WTC11 (cell line): ENCODE measurements around the gene YIPF2. TPM values are rescaled to one million over a fixed set of nuclear protein-coding genes. Genes with fewer than 3 reads are reported as not detected.
"Not testable (repeated sequence)": the region's sequence is repeated elsewhere in the genome, so short reads cannot be mapped to it uniquely, and the experiment has no call there.

ENCODE experiments used
- ATAC-seq: fragments of 200-7000 bp; cut with Tn5 transposase; 2 replicates; pipeline ENCODE4 v1.10.0; 2021; ENCODE audit warnings: mild to moderate bottlenecking, moderate library complexity
- CTCF ChIA-PET: fragments of 300-600 bp; sonication (Branson Sonifier 250); formaldehyde crosslinking; loops from one replicate; lab custom pipeline; 2021; ENCODE audit warnings: antibody characterized with exemption; lab: Charles Lee
- POLR2A ChIA-PET: fragments of 350-600 bp; sonication (Branson Sonifier 250); formaldehyde crosslinking; loops from one replicate; lab custom pipeline; 2021; ENCODE audit warnings: antibody characterized with exemption; lab: Charles Lee
- DNase-seq: peaks from one replicate; pipeline ENCODE4 v3.0.0; 2021; ENCODE audit warnings: low spot score
- H3K27ac Mint-ChIP-seq: 2 replicates; pipeline ENCODE4 v1.8.0; 2021; ENCODE audit warnings: mixed read lengths
- H3K27me3 Mint-ChIP-seq: 2 replicates; pipeline ENCODE4 v1.8.0; 2021; ENCODE audit warnings: low read depth, mild to moderate bottlenecking, moderate library complexity, mixed read lengths
- H3K36me3 Mint-ChIP-seq: 2 replicates; pipeline ENCODE4 v1.8.0; 2021; ENCODE audit warnings: mixed read lengths
- H3K4me1 Mint-ChIP-seq: 2 replicates; pipeline ENCODE4 v1.8.0; 2022; ENCODE audit warnings: mixed read lengths
- H3K4me3 Mint-ChIP-seq: 2 replicates; pipeline ENCODE4 v1.8.0; 2021; ENCODE audit warnings: mild to moderate bottlenecking, moderate library complexity, mixed read lengths
- H3K9me3 Mint-ChIP-seq: 2 replicates; pipeline ENCODE4 v1.8.0; 2021; ENCODE audit warnings: mixed read lengths
- AFF4 ChIP-seq: sonication (generic); formaldehyde crosslinking; IDR thresholded peaks from 2 replicates; pipeline ENCODE4 v1.8.1; 2023; ENCODE audit warnings: mild to moderate bottlenecking, missing genetic modification reagents, borderline replicate concordance
- AR ChIP-seq: fragments of 250-450 bp; sonication (Bioruptor Pico); IDR thresholded peaks from 2 replicates; pipeline ENCODE4 v1.9.0; 2021; ENCODE audit warnings: mild to moderate bottlenecking
- CDX4 ChIP-seq: fragments of 250-450 bp; sonication (Bioruptor Pico); IDR thresholded peaks from 2 replicates; pipeline ENCODE4 v1.9.0; 2021; ENCODE audit warnings: moderate library complexity, mild to moderate bottlenecking, inconsistent platforms, borderline replicate concordance
- FOXP1 ChIP-seq: sonication (generic); formaldehyde crosslinking; IDR thresholded peaks from 2 replicates; pipeline ENCODE4 v1.8.0; 2022; ENCODE audit warnings: missing genetic modification reagents, mild to moderate bottlenecking, moderate library complexity, borderline replicate concordance
- IRF2 ChIP-seq: sonication (generic); formaldehyde crosslinking; IDR thresholded peaks from 2 replicates; pipeline ENCODE4 v1.8.0; 2022; ENCODE audit warnings: low read depth, missing genetic modification reagents, borderline replicate concordance
- MLX ChIP-seq: sonication (generic); formaldehyde crosslinking; IDR thresholded peaks from 2 replicates; pipeline ENCODE4 v1.8.1; 2023; ENCODE audit warnings: mild to moderate bottlenecking, missing genetic modification reagents, moderate library complexity
- NFYB ChIP-seq: sonication (generic); formaldehyde crosslinking; conservative IDR thresholded peaks from 2 replicates; pipeline ENCODE4 v1.8.0; 2022; ENCODE audit warnings: low read depth, missing genetic modification reagents
- TCF7 ChIP-seq: sonication (generic); formaldehyde crosslinking; IDR thresholded peaks from 2 replicates; pipeline ENCODE4 v1.8.0; 2022; ENCODE audit warnings: mild to moderate bottlenecking, low read depth, missing genetic modification reagents, moderate library complexity
- USF2 ChIP-seq: sonication (generic); formaldehyde crosslinking; IDR thresholded peaks from 2 replicates; pipeline ENCODE4 v1.8.1; 2023; ENCODE audit warnings: mild to moderate bottlenecking, missing genetic modification reagents, moderate library complexity
- ZNF416 ChIP-seq: fragments of 250-450 bp; sonication (Bioruptor Pico); IDR thresholded peaks from 2 replicates; pipeline ENCODE4 v1.9.0; 2021; ENCODE audit warnings: mild to moderate bottlenecking, inconsistent platforms
- total RNA-seq: library from RNA; stranded (reverse); gene quantifications from 3 replicates; pipeline ENCODE4 v1.2.3, GENCODE V29; 2021
- TF ChIP-seq, protein P1 (sequence below): sonication (generic); formaldehyde crosslinking; IDR thresholded peaks from 2 replicates; pipeline ENCODE4 v1.8.1; 2022; ENCODE audit warnings: mild to moderate bottlenecking, missing genetic modification reagents, moderate library complexity, borderline replicate concordance

Gene YIPF2
- total RNA-seq, 1 experiment from 2014 or later: 65.5 TPM

DNA sequence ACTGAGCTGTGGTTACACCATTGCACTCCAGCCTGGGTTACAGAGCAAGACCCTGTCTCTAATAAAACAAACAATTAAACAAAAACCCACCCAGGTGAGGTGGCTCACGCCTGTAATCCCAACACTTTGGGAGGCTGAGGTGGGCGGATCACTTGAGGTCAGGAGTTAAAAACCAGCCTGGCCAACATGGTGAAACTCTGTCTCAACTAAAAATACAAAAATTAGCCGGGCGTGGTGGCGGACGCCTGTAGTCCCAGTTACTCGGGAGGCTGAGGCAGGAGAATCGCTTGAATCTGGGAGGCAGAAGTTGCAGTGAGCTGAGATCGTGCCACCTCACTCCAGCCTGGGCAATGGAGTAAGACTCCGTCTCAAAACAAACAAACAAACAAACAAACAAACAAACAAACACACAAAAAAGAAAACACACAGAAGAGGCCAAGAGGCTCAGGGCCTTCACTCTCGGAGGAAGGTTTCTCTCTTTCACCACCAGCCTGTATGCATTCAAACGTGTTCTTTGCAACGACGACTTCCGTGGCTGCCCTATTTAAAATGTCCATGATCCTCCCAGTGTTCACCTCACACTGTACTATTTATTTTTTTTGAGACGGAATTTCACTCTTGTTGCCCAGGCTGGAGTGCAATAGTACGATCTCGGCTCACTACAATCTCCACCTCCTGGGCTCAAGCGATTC is 31.0 kb upstream of the YIPF2 start:
- DNase-seq, H3K9me3 Mint-ChIP-seq, H3K27ac Mint-ChIP-seq, H3K36me3 Mint-ChIP-seq, H3K27me3 Mint-ChIP-seq, POLR2A ChIA-PET, ATAC-seq: not testable (repeated sequence)
- H3K4me1 Mint-ChIP-seq: peaks cover 12% of the 10 kb centered on the region
- CTCF ChIA-PET: interaction anchor here (9.3 kb wide), 1 partner anchor 18 kb away, joined by 77 read pairs; no protein-coding TSS in a partner anchor
- H3K4me3 Mint-ChIP-seq: peak overlapping the region; percentile 74

- POLR2A ChIA-PET: no interaction called here
- CTCF ChIA-PET: interaction anchor here (0.9 to 1.3 kb wide), 2 partner anchors 12 to 16 kb away, joined by 4 to 5 read pairs; no protein-coding TSS in a partner anchor
These were observed 24.4 kb upstream of the YIPF2 start for GRCh38 chr19:10952809-10953208.

GRCh38 chr19:10946958-10947657 is 18.7 kb upstream of the YIPF2 start:
- H3K36me3 Mint-ChIP-seq: no peaks in the 10 kb centered on the region
- no peaks in the 10 kb centered on the region for H3K27me3 Mint-ChIP-seq
- H3K4me1 Mint-ChIP-seq: peaks cover 3% of the 10 kb centered on the region
- H3K4me3 Mint-ChIP-seq: no peak overlapping the region
- H3K9me3 Mint-ChIP-seq: no peaks in the 10 kb centered on the region
- ChIA-PET CTCF (no interaction called here), POLR2A (interaction anchor here (0.6 kb wide), 1 partner anchor 13 kb away, joined by 3 read pairs; no protein-coding TSS in a partner anchor)
- H3K27ac Mint-ChIP-seq: no peak overlapping the region
- ATAC-seq: no peak
- no peak for DNase-seq
- TF ChIP-seq AR (CRISPR knock-in tag) (no peak), AFF4 (CRISPR knock-in tag) (no peak)

More at GRCh38 chr19:10952809-10953208, 24.4 kb upstream of the YIPF2 start:
- no peak for ATAC-seq
- no peaks in the 10 kb centered on the region for H3K4me1 Mint-ChIP-seq
- TF ChIP-seq ZNF416 (CRISPR knock-in tag) (no peak), FOXP1 (CRISPR knock-in tag) (no peak), CDX4 (no peak), MLX (CRISPR knock-in tag) (no peak), TCF7 (no peak), NFYB (CRISPR knock-in tag) (no peak), USF2 (no peak), IRF2 (CRISPR knock-in tag) (no peak)
- TF ChIP-seq, protein P1, sequence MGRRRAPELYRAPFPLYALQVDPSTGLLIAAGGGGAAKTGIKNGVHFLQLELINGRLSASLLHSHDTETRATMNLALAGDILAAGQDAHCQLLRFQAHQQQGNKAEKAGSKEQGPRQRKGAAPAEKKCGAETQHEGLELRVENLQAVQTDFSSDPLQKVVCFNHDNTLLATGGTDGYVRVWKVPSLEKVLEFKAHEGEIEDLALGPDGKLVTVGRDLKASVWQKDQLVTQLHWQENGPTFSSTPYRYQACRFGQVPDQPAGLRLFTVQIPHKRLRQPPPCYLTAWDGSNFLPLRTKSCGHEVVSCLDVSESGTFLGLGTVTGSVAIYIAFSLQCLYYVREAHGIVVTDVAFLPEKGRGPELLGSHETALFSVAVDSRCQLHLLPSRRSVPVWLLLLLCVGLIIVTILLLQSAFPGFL (CRISPR knock-in tag): no peak
- H3K27ac Mint-ChIP-seq: no peak overlapping the region
- no peak for DNase-seq
- no peaks in the 10 kb centered on the region for H3K36me3 Mint-ChIP-seq
- H3K27me3 Mint-ChIP-seq: no peaks in the 10 kb centered on the region
- peaks cover 4% of the 10 kb centered on the region; the same call in 1 of the 2 replicates for H3K9me3 Mint-ChIP-seq
- no peak overlapping the region for H3K4me3 Mint-ChIP-seq
